H7 (cell line): Measurements from ENCODE around the gene ASTL. TPM values are rescaled to one million over a fixed set of nuclear protein-coding genes. Genes with fewer than 3 reads are reported as not detected.

Experiments used
- DNase-seq: peaks from one replicate; pipeline ENCODE4 v3.0.0; 2012
- H3K27me3 ChIP-seq: 2 replicates; pipeline ENCODE4 v1.6.0; 2011; ENCODE audit warnings: mild to moderate bottlenecking, low read length; ENCODE audit not compliant: control insufficient read depth, insufficient read depth
- H3K36me3 ChIP-seq: replicated peaks from 2 replicates; pipeline ENCODE4 v1.5.1; 2011; ENCODE audit warnings: low read length; ENCODE audit not compliant: control insufficient read depth, insufficient read depth
- H3K4me3 ChIP-seq: 2 replicates; pipeline ENCODE4 v1.5.1; 2011; ENCODE audit warnings: low read depth, mild to moderate bottlenecking, control low read depth, low read length, moderate library complexity; ENCODE audit not compliant: insufficient read depth
- total RNA-seq: library from RNA; depleted of rRNA; stranded (reverse); fragments of >200 nt; shearing (Covaris generic); gene quantifications from 2 replicates; pipeline ENCODE4 v1.2.3, GENCODE V29; 2014; rRNA removed

Gene ASTL
- total RNA-seq, result not detected in 2 replicates

DNA sequence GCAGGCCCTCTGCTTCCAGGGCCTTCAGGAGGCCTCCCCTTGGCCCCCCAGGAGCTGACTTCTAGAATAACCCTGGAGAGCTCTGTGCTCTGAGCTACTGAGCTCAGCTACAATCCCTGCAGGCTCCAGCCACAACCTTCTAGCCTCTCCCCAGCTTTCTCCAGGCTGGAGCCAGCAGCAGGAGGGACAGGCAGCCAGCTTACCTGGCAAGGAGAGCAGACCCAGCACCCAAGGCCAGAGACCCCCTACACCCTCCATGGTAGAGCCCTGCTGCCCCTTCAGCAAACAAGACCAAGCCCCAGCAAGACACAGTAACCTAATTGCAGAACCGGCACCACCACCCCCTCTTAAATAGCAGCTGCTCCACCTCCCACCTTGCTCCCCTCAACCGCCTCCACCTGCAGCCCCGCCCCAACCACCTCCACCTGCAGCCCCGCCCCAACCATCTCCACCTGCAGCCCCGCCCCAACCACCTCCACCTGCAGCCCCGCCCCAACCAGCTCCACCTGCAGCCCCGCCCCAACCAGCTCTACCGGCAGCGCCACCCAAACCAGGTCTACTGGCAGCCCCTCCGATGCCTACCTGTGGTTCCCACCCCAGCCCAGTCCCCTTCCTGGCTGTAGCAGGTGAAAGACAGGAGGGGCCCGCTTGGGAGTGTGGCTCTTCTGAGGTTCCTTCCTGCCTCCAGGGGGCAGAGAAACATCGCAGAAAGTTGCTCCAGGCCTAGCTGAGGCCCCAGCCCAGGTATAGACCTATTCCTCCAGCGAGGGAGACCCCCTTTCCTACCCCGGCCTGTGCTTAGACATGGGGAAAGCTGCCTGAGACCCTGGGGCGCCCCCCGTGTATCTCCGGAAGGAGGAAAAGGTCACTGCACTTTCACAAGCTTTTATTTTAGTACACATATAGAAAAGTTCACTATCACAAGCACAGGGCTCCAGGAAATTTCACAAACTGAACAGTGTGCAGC, at the start of gene ASTL:
TSS of gene ASTL (minus strand) at position 324 of the 967 bp plus-strand sequence. CDS start at position 258, 66 bp downstream.
- Histone ChIP-seq H3K4me3 (no peak within 1 kb of the TSS; the same call in 1 of the 2 replicates), H3K27me3 (no peaks in the 10 kb centered on the region; the same call in 1 of the 2 replicates), H3K36me3 (no peaks in the 10 kb centered on the region)
- DNase-seq, result peak; percentile 95

DNA sequence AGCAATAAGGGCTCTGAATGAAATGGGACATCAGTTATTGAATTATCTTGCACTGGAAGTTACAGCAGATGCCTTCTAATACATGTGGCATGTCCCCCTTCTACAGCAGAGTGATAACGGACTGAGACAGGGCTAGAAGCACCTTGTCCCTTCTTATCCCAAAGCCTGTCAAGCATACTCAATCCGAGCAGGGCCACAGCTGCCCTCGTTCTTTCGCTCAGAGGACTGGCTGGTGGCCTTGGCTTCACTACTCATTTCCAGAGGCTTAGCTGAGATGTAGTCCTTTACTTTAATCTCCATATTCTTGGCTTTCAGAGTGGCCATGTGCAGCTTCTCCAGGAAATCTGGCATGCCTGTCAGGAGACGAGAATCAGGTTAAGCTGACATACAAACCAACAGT, 48.3 kb upstream of the ASTL start:
- Histone ChIP-seq H3K36me3 (peaks cover 29% of the 10 kb centered on the region), H3K27me3 (no peaks in the 10 kb centered on the region), H3K4me3 (no peak overlapping the region)
- no peak for DNase-seq

- peaks cover 22% of the 10 kb centered on the region for H3K36me3 ChIP-seq
- DNase-seq, result no peak
- H3K27me3 ChIP-seq, result no peaks in the 10 kb centered on the region
- H3K4me3 ChIP-seq, result no peak overlapping the region
Observed at GRCh38 chr2:96185516-96185915, 47.2 kb upstream of the ASTL start.

GRCh38 chr2:96184989-96185388, 46.7 kb upstream of the ASTL start:
- Histone ChIP-seq H3K27me3 (no peaks in the 10 kb centered on the region), H3K36me3 (peaks cover 22% of the 10 kb centered on the region), H3K4me3 (no peak overlapping the region)
- DNase-seq, result no peak

GRCh38 chr2:96184188-96184587, 45.9 kb upstream of the ASTL start:
- H3K4me3 ChIP-seq, result no peak overlapping the region
- DNase-seq, result no peak
- peaks cover 22% of the 10 kb centered on the region for H3K36me3 ChIP-seq
- no peaks in the 10 kb centered on the region for H3K27me3 ChIP-seq

GRCh38 chr2:96181529-96181928, 43.2 kb upstream of the ASTL start:
- Histone ChIP-seq H3K36me3 (peaks cover 14% of the 10 kb centered on the region), H3K4me3 (no peak overlapping the region), H3K27me3 (no peaks in the 10 kb centered on the region)
- no peak for DNase-seq

DNA sequence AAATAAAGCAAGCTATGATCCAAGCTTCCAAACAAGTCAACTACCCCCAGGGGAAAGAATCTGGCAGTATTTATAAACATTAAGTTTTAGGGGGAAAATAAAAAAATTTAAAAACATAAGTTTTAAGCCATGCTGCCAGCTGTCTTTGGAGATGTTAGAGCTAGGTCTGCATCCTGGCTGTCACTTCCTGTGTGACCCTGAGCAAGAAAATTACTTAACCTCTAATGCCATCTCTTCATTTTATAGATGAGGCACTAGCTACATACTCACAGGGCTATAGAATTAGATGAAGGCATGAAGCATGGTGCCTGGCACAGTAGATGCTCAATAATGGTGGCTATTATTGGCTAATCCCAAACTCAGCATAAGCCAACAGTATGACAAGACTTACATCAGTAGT, 42.2 kb upstream of the ASTL start:
- no peak overlapping the region for H3K4me3 ChIP-seq
- DNase-seq, result no peak
- peaks cover 8% of the 10 kb centered on the region for H3K36me3 ChIP-seq
- H3K27me3 ChIP-seq, result no peaks in the 10 kb centered on the region

GRCh38 chr2:96180002-96180401, 41.7 kb upstream of the ASTL start:
- H3K27me3 ChIP-seq, result no peaks in the 10 kb centered on the region
- no peak for DNase-seq
- no peak overlapping the region for H3K4me3 ChIP-seq
- H3K36me3 ChIP-seq, result peaks cover 4% of the 10 kb centered on the region

DNA sequence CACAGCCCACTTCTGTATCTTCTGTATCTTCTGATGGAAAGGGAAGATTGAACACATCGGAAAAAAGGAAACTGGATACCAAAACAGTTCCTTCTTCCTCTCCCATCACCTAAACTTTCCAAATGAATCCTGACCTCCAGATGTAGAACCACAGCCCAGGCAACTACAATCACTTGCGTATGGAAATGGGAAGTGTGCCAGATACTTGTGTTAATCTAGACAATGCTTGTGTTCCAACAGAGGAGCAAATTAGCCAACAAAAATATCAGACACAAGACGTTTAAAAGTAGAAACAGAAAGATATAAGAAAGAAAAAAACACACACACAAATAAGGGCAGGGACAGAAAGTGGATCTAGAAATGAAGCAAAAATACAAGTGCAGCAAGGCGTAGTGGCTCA, 38.4 kb upstream of the ASTL start:
- Histone ChIP-seq H3K36me3 (no peaks in the 10 kb centered on the region), H3K4me3 (no peak overlapping the region), H3K27me3 (no peaks in the 10 kb centered on the region)
- DNase-seq, result no peak

DNA sequence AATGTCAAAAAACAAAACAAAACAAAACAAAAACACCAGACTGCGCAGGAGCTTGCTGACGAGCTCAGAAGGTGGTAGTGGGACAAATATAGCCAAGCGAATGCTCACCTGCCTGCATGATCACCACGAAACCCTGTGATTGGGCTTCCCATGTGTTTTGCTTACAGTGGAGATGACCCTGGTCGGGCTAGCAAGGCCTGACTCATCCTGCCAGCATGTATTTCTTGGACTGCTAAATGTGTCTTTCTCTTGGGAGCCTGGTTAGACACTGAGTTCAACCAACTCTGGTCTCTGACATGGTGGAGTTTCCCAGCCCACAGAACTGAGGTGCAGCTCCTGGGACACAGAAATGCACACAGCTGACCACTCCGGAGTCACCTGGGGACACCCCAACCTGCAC, 37.6 kb upstream of the ASTL start:
- DNase-seq, result no peak
- Histone ChIP-seq H3K36me3 (no peaks in the 10 kb centered on the region), H3K27me3 (no peaks in the 10 kb centered on the region), H3K4me3 (no peak overlapping the region)

DNA sequence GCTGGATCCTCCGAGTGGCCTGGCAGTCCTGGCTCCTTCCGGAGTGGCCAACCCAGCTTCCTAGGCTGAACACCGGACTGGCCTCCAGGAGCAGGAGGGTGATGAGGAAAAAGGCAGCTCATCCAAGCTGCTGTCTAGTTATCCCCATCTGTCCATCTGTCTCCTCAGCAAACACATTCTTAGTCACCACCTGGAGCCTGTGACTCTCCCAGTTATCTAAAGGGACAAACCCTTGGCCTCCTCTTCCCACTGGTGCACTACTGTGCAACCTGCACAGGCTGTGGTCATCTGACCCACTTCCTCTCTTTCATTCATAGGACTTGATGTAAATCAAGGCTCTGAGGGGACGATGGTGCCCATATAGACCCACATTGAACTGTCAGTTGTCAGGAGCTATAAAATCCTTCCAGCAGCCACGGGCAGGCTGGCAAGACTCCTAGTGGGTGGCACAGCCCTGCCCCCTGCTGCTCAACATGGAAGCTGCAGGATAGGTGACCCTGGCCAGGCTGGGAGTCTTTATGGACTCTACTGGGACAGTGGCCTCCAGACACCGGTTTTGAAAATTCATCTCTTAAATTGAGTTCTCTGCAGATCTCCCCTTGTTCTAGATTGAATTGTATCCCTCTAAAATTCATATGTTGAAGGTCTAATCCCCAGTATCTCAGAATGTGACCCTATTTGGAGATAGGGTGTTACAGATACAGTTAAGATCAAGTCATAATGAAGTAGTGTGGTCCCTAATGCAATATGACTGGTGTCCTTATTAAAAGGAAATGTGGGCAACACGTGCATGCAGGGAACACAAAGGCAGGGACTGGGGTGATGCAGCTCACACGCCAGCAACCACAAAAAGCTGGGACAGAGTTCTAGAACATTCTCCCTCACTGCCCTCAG, 36.2 kb upstream of the ASTL start:
- Histone ChIP-seq H3K27me3 (no peaks in the 10 kb centered on the region), H3K4me3 (no peak overlapping the region), H3K36me3 (no peaks in the 10 kb centered on the region)
- DNase-seq, result peak; percentile 78

GRCh38 chr2:96171831-96172230, 33.5 kb upstream of the ASTL start:
- no peak for DNase-seq
- no peak overlapping the region for H3K4me3 ChIP-seq
- H3K36me3 ChIP-seq, result no peaks in the 10 kb centered on the region
- H3K27me3 ChIP-seq, result no peaks in the 10 kb centered on the region

GRCh38 chr2:96170626-96171025, 32.3 kb upstream of the ASTL start:
- no peak for DNase-seq
- H3K27me3 ChIP-seq, result no peaks in the 10 kb centered on the region
- no peaks in the 10 kb centered on the region for H3K36me3 ChIP-seq
- H3K4me3 ChIP-seq, result no peak overlapping the region

DNA sequence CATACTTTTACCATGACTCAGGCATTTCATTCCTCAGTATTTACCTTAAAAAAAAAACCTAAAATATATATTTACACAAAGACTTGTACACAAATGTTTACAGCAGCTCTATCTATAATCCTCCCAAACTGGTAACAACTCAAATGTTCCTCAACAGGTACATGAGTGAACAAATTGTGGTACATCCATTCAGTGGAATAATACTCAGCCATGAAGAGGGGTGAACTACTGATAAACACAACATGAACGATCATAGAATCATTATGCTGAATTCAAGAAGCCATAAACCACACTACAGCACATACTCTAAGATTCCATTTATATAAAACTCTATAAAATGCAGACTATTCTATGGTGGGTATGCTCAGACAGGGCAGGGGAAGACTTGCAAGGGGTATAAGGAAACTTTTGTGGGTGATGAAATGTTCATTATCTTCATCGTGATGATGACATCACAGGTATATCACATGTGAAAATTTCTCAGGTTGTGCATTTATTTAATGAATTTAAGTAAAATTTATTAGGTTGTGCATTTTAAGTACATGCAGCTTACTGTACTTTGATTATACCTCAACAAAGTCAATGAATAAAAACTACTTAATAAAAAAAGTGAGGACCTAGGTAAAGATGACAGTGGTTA, 31.7 kb upstream of the ASTL start:
- H3K36me3 ChIP-seq, result no peaks in the 10 kb centered on the region
- DNase-seq, result no peak
- H3K27me3 ChIP-seq, result no peaks in the 10 kb centered on the region
- no peak overlapping the region for H3K4me3 ChIP-seq
